Measurements from ENCODE around the gene COL28A1. TPM values are rescaled to one million over a fixed set of nuclear protein-coding genes. Genes with fewer than 3 reads are reported as not detected.

COL28A1 gene
- total and polyA plus RNA-seq, 2 of the 13 experiments (the other 11 are each of a cell fraction or from before 2014, with no cell fraction given) = 0.07 to 0.15 TPM

GRCh38 chr7:7524121-7524520 lies 11.6 kb downstream of the COL28A1 start:
- no peak overlapping the region for H3K27ac ChIP-seq (ENCODE audit: extremely low read length, insufficient read depth, low read length)
- WGBS (ENCODE audit: low lambda C conversion rate) = 56% methylated on average over 3 of the region's 3 CpGs
- FAIRE-seq = no peak
- no peak overlapping the region for H3K4me3 ChIP-seq (replicated peaks in 1 of 3; ENCODE audit: insufficient read depth in 1 of 3, low read depth in 2 of 3, low read length in 3 of 3)
- no peak overlapping the region for H3K4me2 ChIP-seq (ENCODE audit: low read depth, low read length)
- CTCF ChIA-PET (ENCODE audit: low intra/inter-chr PET ratio, low total read pairs) = no interaction called here
- intact Hi-C loops (cut with micrococcal nuclease; ENCODE audit: unreplicated experiment) = no loop called here
- no peak for DNase-seq (ENCODE audit: low spot score)
- H3K79me2 ChIP-seq (ENCODE audit: insufficient read depth, low read length) = no peaks in the 10 kb centered on the region
- no peaks in the 10 kb centered on the region; a peak in 1 of 5 replicates for H3K27me3 ChIP-seq (ENCODE audit: control insufficient read depth in 1 of 2, insufficient read depth in 2 of 2, low read length in 2 of 2)
- no TSS peak for BruUV-seq (replicated peaks)
- in situ Hi-C loops (cut with HindIII; ENCODE audit: extremely low pct_ligation_motif_present, low pct_unique_long_range_greater_than_20kb) = no loop called here
- H4K20me1 ChIP-seq (ENCODE audit: insufficient read depth, low read length) = no peaks in the 10 kb centered on the region
- no peaks in the 10 kb centered on the region for H3K9me3 ChIP-seq (ENCODE audit: low read length)
- no peak overlapping the region for H3K9ac ChIP-seq (ENCODE audit: insufficient read depth, low read depth, low read length)
- H3K36me3 ChIP-seq (replicated peaks in 1 of 2; ENCODE audit: control insufficient read depth in 1 of 2, insufficient read depth in 2 of 2, low read length in 2 of 2) = no peaks in the 10 kb centered on the region
- no peak for ATAC-seq
- H2AFZ ChIP-seq (ENCODE audit: low read length) = no peak overlapping the region
- POLR2A ChIA-PET = no interaction called here
- peaks cover 9% of the 10 kb centered on the region; the same call in 1 of the 2 replicates for H3K4me1 ChIP-seq (ENCODE audit: insufficient read depth, low read length)
- TF ChIP-seq TBX2 (CRISPR knock-in tag; IDR thresholded peaks at IDR 0.05; ENCODE audit: borderline replicate concordance) = no peak
- TF ChIP-seq, protein P1, sequence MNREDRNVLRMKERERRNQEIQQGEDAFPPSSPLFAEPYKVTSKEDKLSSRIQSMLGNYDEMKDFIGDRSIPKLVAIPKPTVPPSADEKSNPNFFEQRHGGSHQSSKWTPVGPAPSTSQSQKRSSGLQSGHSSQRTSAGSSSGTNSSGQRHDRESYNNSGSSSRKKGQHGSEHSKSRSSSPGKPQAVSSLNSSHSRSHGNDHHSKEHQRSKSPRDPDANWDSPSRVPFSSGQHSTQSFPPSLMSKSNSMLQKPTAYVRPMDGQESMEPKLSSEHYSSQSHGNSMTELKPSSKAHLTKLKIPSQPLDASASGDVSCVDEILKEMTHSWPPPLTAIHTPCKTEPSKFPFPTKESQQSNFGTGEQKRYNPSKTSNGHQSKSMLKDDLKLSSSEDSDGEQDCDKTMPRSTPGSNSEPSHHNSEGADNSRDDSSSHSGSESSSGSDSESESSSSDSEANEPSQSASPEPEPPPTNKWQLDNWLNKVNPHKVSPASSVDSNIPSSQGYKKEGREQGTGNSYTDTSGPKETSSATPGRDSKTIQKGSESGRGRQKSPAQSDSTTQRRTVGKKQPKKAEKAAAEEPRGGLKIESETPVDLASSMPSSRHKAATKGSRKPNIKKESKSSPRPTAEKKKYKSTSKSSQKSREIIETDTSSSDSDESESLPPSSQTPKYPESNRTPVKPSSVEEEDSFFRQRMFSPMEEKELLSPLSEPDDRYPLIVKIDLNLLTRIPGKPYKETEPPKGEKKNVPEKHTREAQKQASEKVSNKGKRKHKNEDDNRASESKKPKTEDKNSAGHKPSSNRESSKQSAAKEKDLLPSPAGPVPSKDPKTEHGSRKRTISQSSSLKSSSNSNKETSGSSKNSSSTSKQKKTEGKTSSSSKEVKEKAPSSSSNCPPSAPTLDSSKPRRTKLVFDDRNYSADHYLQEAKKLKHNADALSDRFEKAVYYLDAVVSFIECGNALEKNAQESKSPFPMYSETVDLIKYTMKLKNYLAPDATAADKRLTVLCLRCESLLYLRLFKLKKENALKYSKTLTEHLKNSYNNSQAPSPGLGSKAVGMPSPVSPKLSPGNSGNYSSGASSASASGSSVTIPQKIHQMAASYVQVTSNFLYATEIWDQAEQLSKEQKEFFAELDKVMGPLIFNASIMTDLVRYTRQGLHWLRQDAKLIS (CRISPR knock-in tag; IDR thresholded peaks at IDR 0.05) = no peak
- no peak for TF ChIP-seq JDP2 (CRISPR knock-in tag; IDR thresholded peaks at IDR 0.05; ENCODE audit: borderline replicate concordance)
- no peak for TF ChIP-seq MED13 (CRISPR knock-in tag; IDR thresholded peaks at IDR 0.05)
- no peak for TF ChIP-seq RARA (CRISPR knock-in tag; IDR thresholded peaks at IDR 0.05)
- no peak for TF ChIP-seq SSRP1 (CRISPR knock-in tag; IDR thresholded peaks at IDR 0.05)
- TF ChIP-seq GATA4 (IDR thresholded peaks at IDR 0.05; ENCODE audit: borderline replicate concordance, low read depth) = no peak
- TF ChIP-seq ZNF746 (CRISPR knock-in tag; IDR thresholded peaks at IDR 0.05) = no peak
- TF ChIP-seq, protein P2, sequence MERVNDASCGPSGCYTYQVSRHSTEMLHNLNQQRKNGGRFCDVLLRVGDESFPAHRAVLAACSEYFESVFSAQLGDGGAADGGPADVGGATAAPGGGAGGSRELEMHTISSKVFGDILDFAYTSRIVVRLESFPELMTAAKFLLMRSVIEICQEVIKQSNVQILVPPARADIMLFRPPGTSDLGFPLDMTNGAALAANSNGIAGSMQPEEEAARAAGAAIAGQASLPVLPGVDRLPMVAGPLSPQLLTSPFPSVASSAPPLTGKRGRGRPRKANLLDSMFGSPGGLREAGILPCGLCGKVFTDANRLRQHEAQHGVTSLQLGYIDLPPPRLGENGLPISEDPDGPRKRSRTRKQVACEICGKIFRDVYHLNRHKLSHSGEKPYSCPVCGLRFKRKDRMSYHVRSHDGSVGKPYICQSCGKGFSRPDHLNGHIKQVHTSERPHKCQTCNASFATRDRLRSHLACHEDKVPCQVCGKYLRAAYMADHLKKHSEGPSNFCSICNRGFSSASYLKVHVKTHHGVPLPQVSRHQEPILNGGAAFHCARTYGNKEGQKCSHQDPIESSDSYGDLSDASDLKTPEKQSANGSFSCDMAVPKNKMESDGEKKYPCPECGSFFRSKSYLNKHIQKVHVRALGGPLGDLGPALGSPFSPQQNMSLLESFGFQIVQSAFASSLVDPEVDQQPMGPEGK (CRISPR knock-in tag; IDR thresholded peaks at IDR 0.05) = no peak
- TF ChIP-seq, protein P3, sequence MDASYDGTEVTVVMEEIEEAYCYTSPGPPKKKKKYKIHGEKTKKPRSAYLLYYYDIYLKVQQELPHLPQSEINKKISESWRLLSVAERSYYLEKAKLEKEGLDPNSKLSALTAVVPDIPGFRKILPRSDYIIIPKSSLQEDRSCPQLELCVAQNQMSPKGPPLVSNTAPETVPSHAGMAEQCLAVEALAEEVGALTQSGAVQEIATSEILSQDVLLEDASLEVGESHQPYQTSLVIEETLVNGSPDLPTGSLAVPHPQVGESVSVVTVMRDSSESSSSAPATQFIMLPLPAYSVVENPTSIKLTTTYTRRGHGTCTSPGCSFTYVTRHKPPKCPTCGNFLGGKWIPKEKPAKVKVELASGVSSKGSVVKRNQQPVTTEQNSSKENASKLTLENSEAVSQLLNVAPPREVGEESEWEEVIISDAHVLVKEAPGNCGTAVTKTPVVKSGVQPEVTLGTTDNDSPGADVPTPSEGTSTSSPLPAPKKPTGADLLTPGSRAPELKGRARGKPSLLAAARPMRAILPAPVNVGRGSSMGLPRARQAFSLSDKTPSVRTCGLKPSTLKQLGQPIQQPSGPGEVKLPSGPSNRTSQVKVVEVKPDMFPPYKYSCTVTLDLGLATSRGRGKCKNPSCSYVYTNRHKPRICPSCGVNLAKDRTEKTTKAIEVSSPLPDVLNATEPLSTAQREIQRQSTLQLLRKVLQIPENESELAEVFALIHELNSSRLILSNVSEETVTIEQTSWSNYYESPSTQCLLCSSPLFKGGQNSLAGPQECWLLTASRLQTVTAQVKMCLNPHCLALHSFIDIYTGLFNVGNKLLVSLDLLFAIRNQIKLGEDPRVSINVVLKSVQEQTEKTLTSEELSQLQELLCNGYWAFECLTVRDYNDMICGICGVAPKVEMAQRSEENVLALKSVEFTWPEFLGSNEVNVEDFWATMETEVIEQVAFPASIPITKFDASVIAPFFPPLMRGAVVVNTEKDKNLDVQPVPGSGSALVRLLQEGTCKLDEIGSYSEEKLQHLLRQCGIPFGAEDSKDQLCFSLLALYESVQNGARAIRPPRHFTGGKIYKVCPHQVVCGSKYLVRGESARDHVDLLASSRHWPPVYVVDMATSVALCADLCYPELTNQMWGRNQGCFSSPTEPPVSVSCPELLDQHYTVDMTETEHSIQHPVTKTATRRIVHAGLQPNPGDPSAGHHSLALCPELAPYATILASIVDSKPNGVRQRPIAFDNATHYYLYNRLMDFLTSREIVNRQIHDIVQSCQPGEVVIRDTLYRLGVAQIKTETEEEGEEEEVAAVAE (CRISPR knock-in tag; IDR thresholded peaks at IDR 0.05; ENCODE audit: borderline replicate concordance) = no peak
- TF ChIP-seq, protein P4, sequence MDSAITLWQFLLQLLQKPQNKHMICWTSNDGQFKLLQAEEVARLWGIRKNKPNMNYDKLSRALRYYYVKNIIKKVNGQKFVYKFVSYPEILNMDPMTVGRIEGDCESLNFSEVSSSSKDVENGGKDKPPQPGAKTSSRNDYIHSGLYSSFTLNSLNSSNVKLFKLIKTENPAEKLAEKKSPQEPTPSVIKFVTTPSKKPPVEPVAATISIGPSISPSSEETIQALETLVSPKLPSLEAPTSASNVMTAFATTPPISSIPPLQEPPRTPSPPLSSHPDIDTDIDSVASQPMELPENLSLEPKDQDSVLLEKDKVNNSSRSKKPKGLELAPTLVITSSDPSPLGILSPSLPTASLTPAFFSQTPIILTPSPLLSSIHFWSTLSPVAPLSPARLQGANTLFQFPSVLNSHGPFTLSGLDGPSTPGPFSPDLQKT (CRISPR knock-in tag; IDR thresholded peaks at IDR 0.05; ENCODE audit: borderline replicate concordance) = no peak
- TF ChIP-seq MYNN (CRISPR knock-in tag; IDR thresholded peaks at IDR 0.05; ENCODE audit: low read depth) = no peak
- no peak for TF ChIP-seq JUND (CRISPR knock-in tag; IDR thresholded peaks at IDR 0.05)

All from HepG2 (cell line).